SK-N-MC (cell line): ENCODE measurements around the gene KLHL29.

Experiments
- EZH2 ChIP-seq: fragments of 200-600 bp; sonication (generic); IDR thresholded peaks from one replicate; pipeline ENCODE4 v1.6.1; 2017; ENCODE audit warnings: antibody characterized with exemption
- FOXP2 ChIP-seq: optimal IDR thresholded peaks from 2 replicates; pipeline ENCODE3; 2011; ENCODE audit warnings: mild to moderate bottlenecking, moderate library complexity; ENCODE audit not compliant: insufficient read depth; ENCODE audit errors: extremely low read length, control extremely low read depth
- POLR2AphosphoS5 ChIP-seq: IDR thresholded peaks from 2 replicates; pipeline ENCODE4 v1.6.1; 2012; ENCODE audit warnings: mild to moderate bottlenecking, low read depth, low read length, borderline replicate concordance

DNA sequence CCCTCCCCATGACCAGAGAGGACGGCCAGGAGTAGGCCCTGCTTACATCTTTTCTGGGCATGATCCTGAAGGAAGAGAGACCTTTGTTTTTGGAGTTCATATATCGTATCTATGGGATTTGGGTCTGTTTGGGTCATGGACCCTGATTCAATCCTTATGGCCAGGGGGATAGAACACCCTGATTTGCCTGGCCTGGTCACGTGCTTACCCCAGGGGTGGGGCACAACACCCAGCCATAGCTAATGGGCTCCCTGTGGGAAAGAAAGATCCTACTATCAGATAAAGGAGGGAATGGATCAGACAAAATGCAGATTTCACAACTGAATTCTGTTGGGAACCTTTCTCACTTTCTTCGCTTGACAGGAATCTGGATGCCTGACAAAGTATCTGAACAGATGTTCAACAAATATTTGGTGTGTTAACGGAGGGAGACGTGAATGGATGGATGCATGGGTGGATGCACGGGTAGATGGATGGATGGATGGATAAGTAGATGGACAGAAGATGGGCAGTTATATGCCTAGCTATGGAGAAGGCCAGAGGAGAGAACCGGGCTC lies 155.9 kb downstream of the KLHL29 start:
- TF ChIP-seq POLR2AphosphoS5 (no peak), EZH2 (no peak), FOXP2 (no peak)
